SH-SY5Y (cell line): ENCODE measurements around the gene ZNF778.

Experiments used
- GATA2 ChIP-seq: IDR thresholded peaks from 2 replicates; pipeline ENCODE4 v1.6.1; 2011; ENCODE audit warnings: mild to moderate bottlenecking, low read depth, low read length
- GATA3 ChIP-seq: IDR thresholded peaks from 2 replicates; pipeline ENCODE4 v1.6.1; 2011; ENCODE audit warnings: low read depth, mild to moderate bottlenecking, low read length, moderate library complexity

GRCh38 chr16:89173174-89173921 lies 44.2 kb upstream of the ZNF778 start:
- TF ChIP-seq GATA3 (no peak), GATA2 (no peak)
